ENCODE results near the gene ATP2B2.
"Not testable (repeated sequence)": the region's sequence is repeated elsewhere in the genome, so short reads cannot be mapped to it uniquely, and the experiment has no call there.

Gene ATP2B2

DNA sequence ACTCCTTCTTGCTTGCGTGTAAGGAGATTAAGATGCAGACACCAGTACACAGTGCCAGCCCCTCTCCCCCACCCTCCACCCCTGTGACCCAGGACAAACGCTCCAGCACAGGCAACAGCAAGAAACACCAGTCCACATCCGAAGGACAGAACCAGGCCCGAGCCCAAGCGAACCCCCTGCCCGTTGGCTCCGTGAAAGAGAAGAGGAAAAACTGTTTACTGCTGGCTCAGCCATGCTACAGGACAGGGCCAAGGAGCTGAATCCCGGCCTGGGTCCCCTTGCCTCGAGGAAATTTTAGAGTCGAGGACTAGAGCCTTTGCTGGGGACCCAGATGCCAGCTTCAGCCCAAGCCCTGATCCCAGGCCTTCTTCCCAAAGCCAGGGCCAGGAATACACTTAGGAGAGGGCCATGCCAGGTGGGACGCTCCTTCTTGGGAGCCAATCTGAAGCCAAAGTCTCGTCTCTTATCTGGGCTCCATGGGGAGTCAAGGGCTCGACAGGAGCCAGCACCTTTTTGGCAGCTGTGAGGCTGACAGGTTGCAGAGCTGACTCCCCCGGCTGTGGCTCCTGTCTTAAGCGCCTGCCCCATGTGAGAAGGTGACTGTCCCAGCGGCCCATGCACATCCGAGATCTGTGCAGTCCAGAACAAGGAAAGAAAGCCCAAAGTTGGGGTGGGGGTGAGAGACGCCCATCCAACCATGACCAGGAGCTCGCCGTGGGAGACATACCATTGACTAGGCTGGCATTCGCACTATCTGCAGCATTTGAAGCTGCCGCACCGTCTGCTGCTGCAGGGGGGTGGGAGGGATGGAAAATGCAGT, 120.6 kb downstream of the ATP2B2 start:
- no peak for DNase-seq (ENCODE audit: low read depth in 1 of 2, low spot score in 1 of 2)
- no peak for TF ChIP-seq JUND (IDR thresholded peaks at IDR 0.05; ENCODE audit: low read depth)
- in situ Hi-C loops (cut with HindIII; ENCODE audit: low pct_unique_long_range_greater_than_20kb, low sequenced_read_pairs) = no loop called here

DNA sequence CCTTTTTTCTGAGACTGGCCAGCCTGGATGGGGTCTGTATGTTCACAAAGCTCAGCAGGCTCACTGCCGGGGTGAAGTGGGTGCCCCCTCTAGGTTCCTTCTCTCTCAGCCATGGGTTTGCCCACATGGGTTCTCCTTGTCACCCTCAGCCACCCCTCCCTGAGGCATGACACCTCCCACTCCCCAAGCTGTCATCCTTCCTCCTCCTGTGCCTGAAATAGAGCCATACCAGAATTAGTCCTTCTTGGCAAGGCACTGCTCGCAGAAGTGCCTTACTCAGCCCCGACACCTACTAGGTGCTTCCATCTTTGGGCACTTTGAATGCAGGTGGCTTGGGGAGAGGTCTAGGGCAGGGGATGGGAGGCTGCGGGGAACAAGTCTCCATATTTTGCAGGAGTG, 121.5 kb downstream of the ATP2B2 start:
- in situ Hi-C loops (cut with HindIII; ENCODE audit: low pct_unique_long_range_greater_than_20kb, low sequenced_read_pairs) = no loop called here
- no peak for TF ChIP-seq JUND (IDR thresholded peaks at IDR 0.05; ENCODE audit: low read depth)
- no peak for DNase-seq (ENCODE audit: low read depth in 1 of 2, low spot score in 1 of 2)

DNA sequence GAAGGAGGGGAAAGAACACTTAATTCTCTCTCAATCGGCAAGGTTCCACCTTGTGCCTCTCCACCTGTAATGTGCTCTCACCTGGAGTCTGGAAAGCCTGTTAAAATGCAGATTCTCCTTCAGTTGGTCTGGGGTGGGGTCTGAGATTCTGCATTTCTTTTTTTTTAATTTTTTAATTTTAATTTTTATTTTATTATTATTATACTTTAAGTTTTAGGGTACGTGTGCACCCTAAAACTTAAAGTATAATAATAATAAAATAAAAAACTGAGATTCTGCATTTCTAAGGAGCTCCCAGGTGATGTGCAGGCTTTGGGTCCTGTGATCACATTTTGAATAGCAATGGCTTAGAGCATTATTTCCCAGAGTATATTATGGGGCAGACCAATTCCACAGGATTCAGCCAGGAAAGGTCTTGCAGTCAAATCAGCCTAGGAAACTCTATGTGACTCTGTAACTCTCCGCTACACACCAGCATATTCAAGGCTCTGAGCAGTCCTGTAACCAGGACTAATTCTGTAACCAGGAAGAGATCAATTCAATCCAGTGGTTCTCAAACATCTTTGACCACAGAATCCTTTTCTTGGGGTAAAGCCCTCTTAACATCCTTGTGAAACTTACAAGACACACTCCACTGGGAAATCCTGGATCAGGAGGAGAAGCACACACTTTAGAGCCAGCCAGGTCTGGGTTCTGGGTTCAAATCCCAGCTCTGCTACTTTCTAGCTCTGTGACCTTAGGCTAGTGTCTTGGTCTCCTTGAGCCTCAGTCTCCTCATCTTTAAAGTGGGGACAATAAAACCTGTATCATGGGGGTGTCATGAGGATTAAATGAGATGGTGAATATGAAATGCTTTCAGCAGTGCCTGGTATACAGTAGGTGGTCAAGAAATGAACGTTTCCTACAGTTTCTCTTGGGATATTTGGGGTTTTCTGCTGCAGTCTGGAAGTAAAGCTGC, 122.2 kb downstream of the ATP2B2 start:
- TF ChIP-seq JUND (IDR thresholded peaks at IDR 0.05; ENCODE audit: low read depth) = no peak

DNA sequence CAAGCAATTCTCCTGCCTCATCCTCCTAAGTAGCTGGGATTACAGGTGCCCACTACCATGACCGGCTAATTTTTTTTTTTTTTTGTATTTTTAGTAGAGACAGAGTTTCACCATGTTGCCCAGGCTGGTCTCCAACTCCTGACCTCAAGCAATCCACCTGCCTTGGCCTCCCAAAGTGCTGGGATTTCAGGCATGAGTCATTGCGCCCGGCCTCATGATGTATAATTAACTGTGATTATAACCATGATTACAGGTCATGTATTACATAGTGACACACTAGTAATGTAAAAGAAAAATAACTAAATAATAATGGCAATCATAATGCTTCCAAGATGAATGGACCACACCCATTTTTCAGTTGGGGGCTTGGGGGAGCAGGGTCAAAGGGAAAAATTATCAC, 122.9 kb downstream of the ATP2B2 start:
- DNase-seq (ENCODE audit: low read depth in 1 of 2, low spot score in 1 of 2); in situ Hi-C loops (cut with HindIII; ENCODE audit: low pct_unique_long_range_greater_than_20kb, low sequenced_read_pairs): not testable (repeated sequence)

More for the DNA sequence above, 122.2 kb downstream of the ATP2B2 start:
- in situ Hi-C loops (cut with HindIII; ENCODE audit: low pct_unique_long_range_greater_than_20kb, low sequenced_read_pairs) = no loop called here
- no peak for DNase-seq (ENCODE audit: low read depth in 1 of 2, low spot score in 1 of 2)

DNA sequence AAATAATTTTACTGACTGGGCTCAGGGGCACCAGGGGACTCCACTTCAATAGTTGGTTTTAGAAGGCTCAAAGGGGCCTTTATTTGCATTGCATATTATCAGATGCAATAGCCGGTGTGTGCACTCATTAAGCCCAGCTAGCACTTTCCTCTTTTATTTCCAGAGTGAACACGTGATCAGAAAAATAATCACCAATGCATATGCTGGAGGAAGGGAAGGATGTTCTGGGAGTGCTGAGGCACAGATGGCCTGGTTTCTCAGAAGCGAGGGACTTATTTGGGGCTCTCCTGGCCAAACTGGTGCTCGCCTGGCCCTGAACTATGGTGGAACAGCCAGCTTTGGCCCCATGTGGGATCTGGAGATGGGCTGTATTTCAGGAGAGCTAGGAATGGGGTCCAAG, 124.0 kb downstream of the ATP2B2 start:
- in situ Hi-C loops (cut with HindIII; ENCODE audit: low pct_unique_long_range_greater_than_20kb, low sequenced_read_pairs) = no loop called here
- TF ChIP-seq JUND (IDR thresholded peaks at IDR 0.05; ENCODE audit: low read depth) = no peak
- DNase-seq (ENCODE audit: low read depth in 1 of 2, low spot score in 1 of 2) = no peak

DNA sequence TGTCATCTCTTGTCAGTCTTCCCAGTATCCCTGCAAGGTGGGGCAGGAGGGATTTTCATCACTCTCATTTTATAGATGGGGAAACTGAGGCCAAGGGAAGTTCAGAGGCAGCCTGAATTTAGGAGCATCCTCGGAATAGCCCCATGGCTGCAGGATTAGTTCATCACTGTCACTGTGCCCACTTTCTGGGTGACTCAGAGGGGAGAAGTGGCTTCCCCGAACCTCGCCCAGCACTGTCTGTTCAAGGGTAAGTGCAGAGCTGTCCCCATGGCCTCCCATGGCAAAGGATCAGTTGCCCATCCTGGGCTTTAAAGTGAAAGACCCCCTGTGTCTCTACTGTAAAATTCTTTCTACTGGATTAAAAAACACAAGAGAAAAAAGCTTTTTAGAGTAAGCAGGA, 124.5 kb downstream of the ATP2B2 start:
- in situ Hi-C loops (cut with HindIII; ENCODE audit: low pct_unique_long_range_greater_than_20kb, low sequenced_read_pairs) = no loop called here
- no peak for TF ChIP-seq JUND (IDR thresholded peaks at IDR 0.05; ENCODE audit: low read depth)

DNA sequence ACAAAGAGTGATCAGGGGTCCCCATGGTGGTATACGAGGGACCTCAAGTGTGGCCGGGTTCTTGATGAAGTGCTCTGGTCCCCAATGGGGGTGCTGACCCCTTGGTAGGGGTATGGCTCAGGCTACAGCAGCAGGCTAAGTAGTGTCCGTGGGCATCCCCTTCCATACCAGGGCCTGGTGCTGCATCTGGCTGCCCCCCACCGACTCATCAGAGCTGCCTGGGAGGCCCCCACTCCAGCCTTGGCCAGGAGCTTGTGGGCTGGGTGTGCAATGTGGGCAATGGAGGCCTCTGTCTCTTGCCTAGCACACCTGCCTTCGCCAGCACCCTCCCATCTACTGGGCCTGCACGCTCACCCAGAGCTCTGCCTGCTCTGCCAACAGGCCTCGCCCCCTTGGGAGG, 125.4 kb downstream of the ATP2B2 start:
- in situ Hi-C loops (cut with HindIII; ENCODE audit: low pct_unique_long_range_greater_than_20kb, low sequenced_read_pairs) = no loop called here
- no peak for DNase-seq (ENCODE audit: low read depth in 1 of 2, low spot score in 1 of 2)
- no peak for TF ChIP-seq JUND (IDR thresholded peaks at IDR 0.05; ENCODE audit: low read depth)

More for the DNA sequence above, 124.5 kb downstream of the ATP2B2 start:
- DNase-seq (ENCODE audit: low read depth in 1 of 2, low spot score in 1 of 2) = no peak

DNA sequence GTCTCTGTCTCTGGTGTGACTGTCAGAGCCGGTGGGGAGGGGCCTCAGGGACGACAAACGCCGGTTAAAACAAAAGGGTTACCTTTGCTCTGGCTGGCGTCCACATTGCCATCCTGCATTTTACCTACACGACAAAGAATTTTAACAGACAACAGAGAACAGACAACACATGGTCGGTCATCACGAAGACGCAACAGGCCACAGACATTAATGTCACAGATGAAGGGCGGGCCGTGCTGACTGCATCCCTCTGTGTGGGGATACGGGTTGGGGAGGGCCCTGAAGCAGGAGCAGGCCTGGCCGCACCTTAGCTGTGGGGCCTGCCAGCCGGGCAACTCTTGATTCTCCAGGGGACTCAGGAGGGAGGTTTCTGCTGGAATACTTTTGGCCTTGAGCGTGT, 126.2 kb downstream of the ATP2B2 start:
- in situ Hi-C loops (cut with HindIII; ENCODE audit: low pct_unique_long_range_greater_than_20kb, low sequenced_read_pairs) = no loop called here
- TF ChIP-seq JUND (IDR thresholded peaks at IDR 0.05; ENCODE audit: low read depth) = no peak
- DNase-seq (ENCODE audit: low read depth in 1 of 2, low spot score in 1 of 2) = no peak

DNA sequence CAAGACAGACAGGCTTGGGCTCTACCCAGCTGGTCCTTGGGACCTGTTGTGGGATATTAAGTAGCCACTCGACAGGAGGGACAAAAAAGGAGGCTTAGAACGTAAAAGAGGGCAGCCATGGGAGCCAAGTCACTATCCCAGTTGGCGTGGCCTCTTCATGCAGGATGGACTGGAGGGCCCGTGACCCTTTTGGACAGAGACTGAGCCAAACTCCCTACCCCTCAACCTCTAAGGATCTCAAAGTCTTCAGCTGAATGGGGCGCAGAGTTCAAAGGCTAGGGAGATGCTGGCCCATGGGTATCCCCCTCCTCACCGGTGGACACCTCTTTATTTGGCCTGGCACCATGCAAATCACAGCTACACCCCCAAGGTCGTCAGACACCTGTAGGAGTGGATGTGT, 126.6 kb downstream of the ATP2B2 start:
- TF ChIP-seq JUND (IDR thresholded peaks at IDR 0.05; ENCODE audit: low read depth) = no peak
- DNase-seq (ENCODE audit: low read depth in 1 of 2, low spot score in 1 of 2) = no peak
- in situ Hi-C loops (cut with HindIII; ENCODE audit: low pct_unique_long_range_greater_than_20kb, low sequenced_read_pairs) = no loop called here

DNA sequence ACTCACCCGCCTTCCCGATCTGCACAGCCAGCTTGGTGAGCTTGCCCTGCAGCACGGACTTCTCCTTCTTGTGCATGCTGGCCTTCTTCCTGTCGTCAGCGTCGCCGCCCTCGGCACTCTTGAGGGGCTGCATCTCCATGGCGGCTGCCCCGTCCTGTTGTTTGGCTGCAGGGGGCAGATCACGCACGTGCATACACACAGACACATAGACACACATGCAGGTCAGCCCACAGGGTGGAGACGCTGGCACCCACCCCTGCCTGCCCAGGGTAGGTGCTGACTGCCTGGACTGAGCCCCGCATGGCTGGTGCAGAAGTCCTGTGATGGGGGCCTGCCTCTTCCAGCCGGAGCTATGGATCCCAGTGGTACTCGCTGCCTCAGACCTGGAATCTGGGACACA, 127.1 kb downstream of the ATP2B2 start:
- in situ Hi-C loops (cut with HindIII; ENCODE audit: low pct_unique_long_range_greater_than_20kb, low sequenced_read_pairs) = no loop called here
- DNase-seq (ENCODE audit: low read depth in 1 of 2, low spot score in 1 of 2) = no peak
- TF ChIP-seq JUND (IDR thresholded peaks at IDR 0.05; ENCODE audit: low read depth) = no peak

DNA sequence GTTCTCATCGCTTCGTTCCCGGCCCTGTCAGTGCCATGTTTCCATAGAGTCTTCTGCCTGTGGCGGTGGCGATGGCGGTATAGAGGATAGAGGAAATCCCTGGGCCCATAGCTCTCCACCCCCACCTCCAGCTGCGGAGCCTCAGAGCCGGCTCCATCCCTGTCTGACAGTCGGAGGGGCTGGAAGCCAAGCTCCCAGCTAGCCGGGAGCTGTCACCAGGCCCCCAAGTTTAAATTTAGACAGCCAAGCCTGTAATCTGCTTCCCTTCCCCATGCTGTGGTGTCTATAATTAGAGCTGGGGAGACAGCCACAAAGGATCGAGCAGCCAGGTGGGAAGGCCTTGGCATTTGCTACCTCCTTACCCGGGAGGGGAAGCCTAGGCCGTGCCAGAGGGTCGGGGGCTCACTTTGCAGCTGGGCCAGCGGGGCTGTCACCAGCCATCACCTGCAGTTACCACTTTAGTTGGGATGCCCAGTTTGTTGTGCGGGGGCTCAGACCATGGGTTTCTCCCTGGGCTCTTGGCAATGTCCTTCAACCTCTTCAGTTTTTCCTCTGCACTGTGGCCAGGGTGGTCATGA, 128.1 kb downstream of the ATP2B2 start:
- DNase-seq (ENCODE audit: low read depth in 1 of 2, low spot score in 1 of 2) = no peak
- in situ Hi-C loops (cut with HindIII; ENCODE audit: low pct_unique_long_range_greater_than_20kb, low sequenced_read_pairs) = no loop called here
- TF ChIP-seq JUND (IDR thresholded peaks at IDR 0.05; ENCODE audit: low read depth) = no peak

DNA sequence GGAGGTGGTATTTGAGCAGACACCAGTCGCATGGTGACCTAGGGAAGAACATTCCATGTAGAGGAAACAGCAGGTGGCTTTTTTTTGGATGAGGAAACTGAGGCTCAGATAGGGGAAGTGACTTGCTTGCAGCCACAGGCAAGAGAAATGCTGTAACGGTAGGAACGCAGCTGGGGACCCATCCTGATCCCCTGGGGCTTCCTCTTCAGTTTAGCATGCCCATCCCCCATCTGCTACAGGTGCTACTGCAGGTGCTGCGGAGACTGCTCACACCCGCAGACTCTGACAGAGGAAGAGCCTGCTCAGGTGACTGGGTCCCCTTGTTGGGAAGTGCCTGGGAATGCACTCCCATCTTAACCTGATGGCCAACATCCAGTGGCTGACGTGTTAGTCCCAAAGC, 129.0 kb downstream of the ATP2B2 start:
- no peak for TF ChIP-seq JUND (IDR thresholded peaks at IDR 0.05; ENCODE audit: low read depth)
- in situ Hi-C loops (cut with HindIII; ENCODE audit: low pct_unique_long_range_greater_than_20kb, low sequenced_read_pairs) = no loop called here
- DNase-seq (ENCODE audit: low read depth in 1 of 2, low spot score in 1 of 2) = no peak

Data from T47D (cell line).